Type B pancreatic cell (in vitro differentiated cells): ENCODE results near the gene RCSD1. TPM values are rescaled to one million over a fixed set of nuclear protein-coding genes. Genes with fewer than 3 reads are reported as not detected.
"Not testable (repeated sequence)": the region's sequence is repeated elsewhere in the genome, so short reads cannot be mapped to it uniquely, and the experiment has no call there.

Experiments
- DNase-seq: peaks from one replicate; pipeline ENCODE4 v3.0.0; 2021; ENCODE audit warnings: mixed read lengths; ENCODE audit not compliant: unreplicated experiment; ENCODE audit errors: extremely low spot score
- H3K27ac Mint-ChIP-seq: 2 replicates; pipeline ENCODE4 v1.8.0; 2021; ENCODE audit warnings: mild to moderate bottlenecking, mixed read lengths
- H3K27me3 Mint-ChIP-seq: 2 replicates; pipeline ENCODE4 v1.8.0; 2021; ENCODE audit warnings: mixed read lengths
- H3K36me3 Mint-ChIP-seq: 2 replicates; pipeline ENCODE4 v1.8.0; 2021; ENCODE audit warnings: mixed read lengths
- H3K4me1 Mint-ChIP-seq: one replicate; pipeline ENCODE4 v1.8.0; 2021; ENCODE audit warnings: mixed read lengths; ENCODE audit not compliant: unreplicated experiment
- H3K4me3 Mint-ChIP-seq: 2 replicates; pipeline ENCODE4 v1.8.0; 2021; ENCODE audit warnings: mild to moderate bottlenecking, mixed read lengths
- H3K9me3 Mint-ChIP-seq: 2 replicates; pipeline ENCODE4 v1.8.0; 2021; ENCODE audit warnings: mixed read lengths
- CTCF ChIP-seq: fragments of 200-600 bp; sonication (generic); conservative IDR thresholded peaks from 2 replicates; pipeline ENCODE4 v1.5.0; 2021; ENCODE audit warnings: antibody characterized with exemption, mild to moderate bottlenecking
- total RNA-seq: library from RNA; stranded (reverse); gene quantifications from 2 replicates; pipeline ENCODE4 v1.2.1, GENCODE V29; 2021; ENCODE audit warnings: low replicate concordance

The RCSD1 gene
- total RNA-seq, 1 donor from 2014 or later, result 0.75 TPM

GRCh38 chr1:167717351-167717750 is 87.3 kb downstream of the RCSD1 start:
- Mint-ChIP-seq H3K27me3 (peaks cover 23% of the 10 kb centered on the region), H3K4me1 (peaks cover 18% of the 10 kb centered on the region), H3K4me3 (peak overlapping the region; percentile 78), H3K27ac (peak overlapping the region; percentile 52), H3K36me3 (peaks cover 3% of the 10 kb centered on the region), H3K9me3 (no peaks in the 10 kb centered on the region)
- no peak for TF ChIP-seq CTCF
- DNase-seq, result no peak

- DNase-seq, result no peak
- Mint-ChIP-seq H3K27ac (peak overlapping the region; percentile 20), H3K27me3 (peaks cover 12% of the 10 kb centered on the region), H3K4me3 (peak overlapping the region; percentile 53), H3K36me3 (peaks cover 7% of the 10 kb centered on the region), H3K9me3 (no peaks in the 10 kb centered on the region), H3K4me1 (peaks cover 26% of the 10 kb centered on the region)
- TF ChIP-seq CTCF, result no peak
Measured at GRCh38 chr1:167718914-167719691, 89.1 kb downstream of the RCSD1 start.

GRCh38 chr1:167719715-167720421 is 89.8 kb downstream of the RCSD1 start:
- Mint-ChIP-seq H3K27ac (peak overlapping the region; percentile 20), H3K4me3 (peak overlapping the region; percentile 53), H3K4me1 (peaks cover 30% of the 10 kb centered on the region), H3K36me3 (peaks cover 11% of the 10 kb centered on the region)
- DNase-seq, H3K9me3 Mint-ChIP-seq, H3K27me3 Mint-ChIP-seq: not testable (repeated sequence)

GRCh38 chr1:167720965-167721616 is 91.1 kb downstream of the RCSD1 start:
- Mint-ChIP-seq H3K36me3 (peaks cover 8% of the 10 kb centered on the region), H3K27ac (peak overlapping the region; percentile 82), H3K27me3 (no peaks in the 10 kb centered on the region), H3K4me3 (peak overlapping the region; percentile 98), H3K4me1 (peaks cover 30% of the 10 kb centered on the region), H3K9me3 (no peaks in the 10 kb centered on the region)
- DNase-seq, result no peak
- TF ChIP-seq CTCF, result peak; percentile 47

GRCh38 chr1:167721617-167722151 is 91.7 kb downstream of the RCSD1 start, which contains the start of gene MPZL1:
Gene MPZL1, plus strand, starts transcription at chr1:167721982. Its CDS starts 170 bp downstream, at chr1:167722152.
- Mint-ChIP-seq H3K4me3 (peak within 1 kb of the TSS; percentile 98), H3K9me3 (no peaks in the 10 kb centered on the region), H3K36me3 (peaks cover 8% of the 10 kb centered on the region), H3K4me1 (peaks cover 33% of the 10 kb centered on the region), H3K27ac (peak within 1 kb of the TSS; percentile 82), H3K27me3 (no peaks in the 10 kb centered on the region)
- no peak for TF ChIP-seq CTCF
- peak; percentile 97 for DNase-seq
